HG03457 (cell line): ENCODE results near the gene PSMC3.

Experiments
- ATAC-seq: cut with Tn5 transposase; IDR thresholded peaks from one replicate; pipeline ENCODE4 v1.9.1; 2021; ENCODE audit warnings: moderate number of reproducible peaks; ENCODE audit not compliant: unreplicated experiment

PSMC3 gene

DNA sequence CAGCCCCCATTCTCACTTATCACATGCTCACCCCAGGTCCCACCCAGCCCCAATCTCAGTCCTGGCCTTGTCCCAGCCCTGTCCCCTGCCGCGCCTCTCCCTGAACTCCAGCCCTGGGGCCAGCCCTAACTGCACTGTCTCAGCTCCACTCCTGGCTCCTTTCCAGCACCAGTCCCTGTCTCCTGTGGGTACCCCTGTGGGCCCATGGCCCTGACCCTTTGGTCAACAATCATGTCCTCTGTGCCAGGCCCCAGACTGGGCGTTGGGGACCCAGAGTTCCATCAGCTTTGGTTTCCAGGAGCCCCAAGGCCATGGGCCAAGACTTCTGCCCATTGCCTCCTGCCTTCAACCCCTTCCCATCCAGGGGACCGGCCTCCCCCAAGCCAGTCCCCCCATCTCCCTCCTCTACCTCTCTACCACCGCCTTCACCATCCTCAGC lies 48.6 kb downstream of the PSMC3 start:
- no peak for ATAC-seq

DNA sequence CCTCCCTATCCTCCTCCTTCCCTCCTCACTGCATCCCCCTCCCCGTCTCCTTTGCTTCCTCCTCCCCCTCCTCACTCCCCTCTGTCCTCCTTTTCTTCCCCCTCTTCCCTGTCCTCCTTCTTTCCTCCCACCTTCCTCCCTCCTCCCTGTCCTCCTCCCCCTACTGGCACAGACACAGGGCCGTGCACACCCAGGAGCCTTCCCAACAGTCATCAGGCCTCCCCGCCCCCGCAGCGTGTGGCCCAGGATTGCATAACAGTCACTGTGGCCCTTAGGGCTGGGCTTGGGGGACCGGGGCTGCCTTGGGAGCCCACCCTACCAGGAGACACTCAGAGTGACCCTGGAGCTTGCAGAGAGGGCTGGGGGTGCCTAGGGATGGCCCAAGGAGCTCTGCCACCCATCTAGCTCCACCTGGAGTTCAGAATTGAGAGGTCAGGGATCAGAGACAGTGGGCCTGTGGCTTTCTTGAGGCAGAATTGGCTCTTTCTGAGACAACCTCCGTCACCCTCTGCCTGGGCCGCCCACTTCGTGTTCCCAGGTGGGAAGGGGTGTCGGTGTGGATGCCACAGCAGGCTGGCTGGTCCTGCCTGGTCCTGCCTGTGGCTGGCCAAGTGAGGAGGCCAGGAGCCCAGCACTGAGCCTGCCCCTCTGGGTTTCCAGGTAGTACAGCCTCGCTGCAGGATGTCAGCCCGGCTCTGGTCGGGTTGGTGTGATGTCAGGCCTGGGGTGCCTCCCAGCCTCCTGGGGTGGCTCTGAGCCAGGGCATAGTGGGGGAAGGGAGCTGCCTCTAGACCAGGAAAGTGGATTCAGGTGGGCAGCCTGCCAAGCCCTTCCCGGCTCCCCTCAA lies 49.5 kb downstream of the PSMC3 start:
- no peak for ATAC-seq

DNA sequence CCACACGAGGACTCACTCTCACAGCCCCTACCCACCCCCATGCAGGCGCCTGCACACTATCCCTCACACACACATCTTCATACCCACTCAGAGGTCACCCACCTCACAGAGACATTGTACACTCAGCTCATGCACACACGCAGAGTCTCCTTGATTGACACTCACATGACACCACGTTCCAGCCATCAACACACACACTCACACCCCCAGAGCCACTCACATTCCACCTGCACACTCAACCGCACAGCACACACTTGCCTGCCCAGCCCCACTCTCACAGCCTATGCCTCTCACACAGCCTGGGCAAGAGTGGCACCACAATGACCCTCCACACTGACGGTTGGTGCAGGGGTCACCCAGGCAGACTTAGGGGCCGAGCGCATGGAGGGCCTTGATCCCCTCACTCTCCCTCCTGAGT lies 50.1 kb downstream of the PSMC3 start:
- no peak for ATAC-seq

- ATAC-seq, result no peak
These were observed 50.6 kb downstream of the PSMC3 start for GRCh38 chr11:47375546-47376085.

DNA sequence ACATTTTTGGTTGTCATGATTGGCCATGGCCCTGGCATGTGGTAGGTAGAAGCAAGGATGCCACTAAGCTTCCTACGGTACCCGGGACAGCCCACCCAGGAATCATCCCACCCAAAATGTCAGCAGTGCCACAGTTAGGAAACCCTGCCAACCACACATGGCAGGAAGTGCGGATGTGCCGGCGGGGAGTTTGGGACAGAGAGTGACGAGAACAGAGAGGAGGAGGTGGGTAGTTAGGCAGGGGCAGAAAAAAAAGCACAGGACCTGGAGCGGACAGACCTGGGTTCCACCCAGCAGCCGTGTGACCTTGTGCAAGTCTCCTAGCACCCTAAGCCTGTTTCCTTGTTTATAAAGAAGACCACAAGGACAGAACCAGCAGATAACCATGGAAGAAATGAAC lies 51.2 kb downstream of the PSMC3 start:
- ATAC-seq, result no peak

GRCh38 chr11:47374720-47375019 lies 51.6 kb downstream of the PSMC3 start:
- ATAC-seq, result no peak

- ATAC-seq, result no peak
These were observed 52.1 kb downstream of the PSMC3 start for GRCh38 chr11:47373876-47374719.

GRCh38 chr11:47372422-47372821 lies 53.8 kb downstream of the PSMC3 start:
- ATAC-seq, result no peak

DNA sequence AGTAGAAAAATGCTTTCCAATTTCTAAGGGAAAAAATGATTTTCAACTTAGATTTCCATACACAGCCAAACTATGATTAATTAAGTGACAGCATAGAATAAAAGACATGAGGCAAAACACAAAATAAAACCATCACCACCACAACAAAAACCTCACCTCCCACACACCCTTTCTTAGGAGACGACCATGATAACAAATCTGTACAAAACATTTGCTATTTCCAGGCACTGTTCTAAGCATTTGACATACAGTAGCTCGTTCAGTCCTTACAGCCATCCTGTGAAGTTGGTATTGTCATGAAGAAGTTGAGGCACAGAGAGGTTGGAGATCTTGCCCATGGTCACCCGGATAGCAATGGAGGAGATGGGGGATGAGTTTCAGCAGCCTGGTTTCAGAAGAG lies 56.6 kb downstream of the PSMC3 start:
- ATAC-seq, result no peak
